Sigmoid colon (tissue), 7 donors: ENCODE data around the gene SLC34A3. TPM values are rescaled to one million over a fixed set of nuclear protein-coding genes. Genes with fewer than 3 reads are reported as not detected.

ENCODE experiments used
- DNase-seq: peaks from one replicate; pipeline ENCODE4 v3.0.0-alpha.2; 2019
- H3K27ac ChIP-seq, 4 donors: fragments of 200-600 bp; sonication (generic); one replicate each; pipeline ENCODE4 v1.5.1; 2016 to 2019; ENCODE audit warnings: mild to moderate bottlenecking in 1 of 4
- H3K27me3 ChIP-seq, 3 donors: fragments of 200-600 bp; sonication (generic); one replicate each; pipeline ENCODE4 v1.5.1; 2019; ENCODE audit warnings: mild to moderate bottlenecking in 1 of 3
- H3K36me3 ChIP-seq, 4 donors: fragments of 200-600 bp; sonication (generic); one replicate each; pipeline ENCODE4 v1.5.1; 2016 to 2019
- H3K4me1 ChIP-seq, 4 donors: fragments of 200-600 bp; sonication (generic); one replicate each; pipeline ENCODE4 v1.5.1; 2017 to 2019
- H3K4me3 ChIP-seq, 4 donors: fragments of 200-600 bp; sonication (generic); one replicate each; pipeline ENCODE4 v1.5.1; 2017 to 2019; ENCODE audit warnings: mild to moderate bottlenecking in 2 of 4, moderate library complexity in 1 of 4
- H3K9me3 ChIP-seq, 4 donors: fragments of 200-600 bp in 3 of 4; sonication (generic) in 3 of 4; one replicate each; pipeline versions ENCODE4 v1.5.1 to v1.6.1; 2013 to 2019
- EP300 ChIP-seq, 4 donors: sonication (generic); formaldehyde crosslinking; IDR thresholded peaks; one replicate each; pipeline ENCODE4 v1.6.1; 2017; ENCODE audit warnings: antibody characterized with exemption in 4 of 4
- POLR2A ChIP-seq, 2 donors: fragments of 450-650 bp; IDR thresholded peaks; one replicate each; pipeline ENCODE4 v1.6.1; 2016; ENCODE audit warnings: antibody characterized with exemption in 2 of 2, mild to moderate bottlenecking in 2 of 2, moderate library complexity in 2 of 2
- POLR2AphosphoS5 ChIP-seq, 4 donors: sonication (generic); formaldehyde crosslinking; IDR thresholded peaks; one replicate each; pipeline ENCODE4 v1.6.1; 2017; ENCODE audit warnings: antibody characterized with exemption in 4 of 4
- WGBS, 2 donors: extraction: QIAGEN DNeasy Blood & Tissue Kit; methylation state at CpG; one replicate each; pipeline ENCODE4 v1.1.7; 2013; 5-methylcytosine and 5-hydroxymethylcytosine counted together
- intact Hi-C: fragments of 100-400 bp; cut with DNase I; formaldehyde crosslinking; loops from one replicate; pipeline ENCODE4 v1.15.1; 2023
- polyA plus RNA-seq, 3 donors: library from polyadenylated mRNA; stranded (reverse); fragments of 200-250 nt; gene quantifications; one replicate each; pipeline ENCODE4 v1.2.3, GENCODE V29; 2013
- total RNA-seq, 4 donors: library from RNA; depleted of rRNA; stranded (reverse); fragments of >200 nt; gene quantifications; one replicate each; pipeline ENCODE4 v1.1.0, GENCODE V29; 2016
- TF ChIP-seq, protein P1 (sequence below), 4 experiments: fragments of 450-650 bp in 3 of 4; fragments of 200-600 bp in 1 of 4; IDR thresholded peaks; one replicate each; pipeline ENCODE4 v1.5.1; 2016 to 2019; ENCODE audit warnings: antibody characterized with exemption in 4 of 4, mild to moderate bottlenecking in 3 of 4, moderate library complexity in 2 of 4
- donor health status: healthy with polysubstance abuse.
- donor health status: Bipolar disorder and iron deficiency.
- donor health status: healthy.

SLC34A3 gene
- total and polyA plus RNA-seq, 7 donors = not detected

GRCh38 chr9:137281345-137282116 is 50.8 kb downstream of the SLC34A3 start:
- Histone ChIP-seq H3K4me3 (no peak overlapping the region), H3K36me3 (peaks cover 0 to 6% (median 0%) of the 10 kb centered on the region in 4 donors), H3K27ac (no peak overlapping the region), H3K9me3 (no peaks in the 10 kb centered on the region), H3K27me3 (peaks cover 17 to 72% (median 60%) of the 10 kb centered on the region in 3 donors), H3K4me1 (peaks cover 0 to 29% (median 18%) of the 10 kb centered on the region in 4 donors)
- intact Hi-C loops = no loop called here
- TF ChIP-seq POLR2A (IDR thresholded peaks at IDR 0.05) (no peak), EP300 (IDR thresholded peaks at IDR 0.05) (no peak), POLR2AphosphoS5 (IDR thresholded peaks at IDR 0.05) (no peak)
- TF ChIP-seq, protein P1, sequence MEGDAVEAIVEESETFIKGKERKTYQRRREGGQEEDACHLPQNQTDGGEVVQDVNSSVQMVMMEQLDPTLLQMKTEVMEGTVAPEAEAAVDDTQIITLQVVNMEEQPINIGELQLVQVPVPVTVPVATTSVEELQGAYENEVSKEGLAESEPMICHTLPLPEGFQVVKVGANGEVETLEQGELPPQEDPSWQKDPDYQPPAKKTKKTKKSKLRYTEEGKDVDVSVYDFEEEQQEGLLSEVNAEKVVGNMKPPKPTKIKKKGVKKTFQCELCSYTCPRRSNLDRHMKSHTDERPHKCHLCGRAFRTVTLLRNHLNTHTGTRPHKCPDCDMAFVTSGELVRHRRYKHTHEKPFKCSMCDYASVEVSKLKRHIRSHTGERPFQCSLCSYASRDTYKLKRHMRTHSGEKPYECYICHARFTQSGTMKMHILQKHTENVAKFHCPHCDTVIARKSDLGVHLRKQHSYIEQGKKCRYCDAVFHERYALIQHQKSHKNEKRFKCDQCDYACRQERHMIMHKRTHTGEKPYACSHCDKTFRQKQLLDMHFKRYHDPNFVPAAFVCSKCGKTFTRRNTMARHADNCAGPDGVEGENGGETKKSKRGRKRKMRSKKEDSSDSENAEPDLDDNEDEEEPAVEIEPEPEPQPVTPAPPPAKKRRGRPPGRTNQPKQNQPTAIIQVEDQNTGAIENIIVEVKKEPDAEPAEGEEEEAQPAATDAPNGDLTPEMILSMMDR (IDR thresholded peaks at IDR 0.05) = no peak
- 75 to 79% methylated on average over 39 of the region's 39 CpGs for WGBS, 2 donors
- DNase-seq = no peak

Other genes starting within 250 kb of the SLC34A3 start
Only the 30 nearest of the 31 such genes appear.
- 10 to 100 TPM; 28.0 to 38.0 (median 36.2) TPM for gene PAXX, start 238.5 kb upstream of the SLC34A3 start, total RNA-seq
- 10 to 100 TPM; 28.4 to 80.9 (median 40.8) TPM for gene PAXX, start 238.5 kb upstream of the SLC34A3 start, polyA plus RNA-seq
- gene CLIC3, start 234.3 kb upstream of the SLC34A3 start, total RNA-seq = 1 to 10 TPM in 1 of 4 donors, not detected in 3; 1.4 TPM
- gene CLIC3, start 234.3 kb upstream of the SLC34A3 start, polyA plus RNA-seq = 1 to 10 TPM in 1 of 3 donors, not detected in 2; 4.7 TPM
- 10 to 100 TPM in 3 of 4 donors, 1 to 10 TPM in 1; 9.2 to 19.7 (median 13.2) TPM for gene ABCA2, start 202.7 kb upstream of the SLC34A3 start, total RNA-seq
- 10 to 100 TPM in 1 of 3 donors, 1 to 10 TPM in 2; 6.0 to 28.6 (median 9.0) TPM for gene ABCA2, start 202.7 kb upstream of the SLC34A3 start, polyA plus RNA-seq
- gene FUT7, start 198.8 kb upstream of the SLC34A3 start, total RNA-seq = 1 to 10 TPM in 1 of 4 donors, under 1 TPM in 2, not detected in 1; 0.36 to 1.3 (median 0.41) TPM
- gene FUT7, start 198.8 kb upstream of the SLC34A3 start, polyA plus RNA-seq = 1 to 10 TPM in 1 of 3 donors, not detected in 2; 1.3 TPM
- 100 to 1,000 TPM in 1 of 4 donors, 10 to 100 TPM in 3; 21.4 to 101 (median 42.4) TPM for gene NPDC1, start 184.7 kb upstream of the SLC34A3 start, total RNA-seq
- 100 to 1,000 TPM in 1 of 3 donors, 10 to 100 TPM in 2; 47.9 to 118 (median 91.9) TPM for gene NPDC1, start 184.7 kb upstream of the SLC34A3 start, polyA plus RNA-seq
- 1 to 10 TPM in 3 of 4 donors, not detected in 1; 1.2 to 2.2 (median 2.1) TPM for gene ENTPD2, start 176.8 kb upstream of the SLC34A3 start, total RNA-seq
- gene ENTPD2, start 176.8 kb upstream of the SLC34A3 start, polyA plus RNA-seq = 1 to 10 TPM in 2 of 3 donors, under 1 TPM in 1; 0.92 to 6.4 (median 3.0) TPM
- gene SAPCD2, start 160.3 kb upstream of the SLC34A3 start, total RNA-seq = under 1 TPM in 1 of 4 donors, not detected in 3; 0.81 TPM
- 10 to 100 TPM in 1 of 3 donors, 1 to 10 TPM in 2; 3.6 to 16.4 (median 3.7) TPM for gene SAPCD2, start 160.3 kb upstream of the SLC34A3 start, polyA plus RNA-seq
- 1 to 10 TPM; 2.9 to 9.1 (median 4.8) TPM for gene UAP1L1, start 153.4 kb upstream of the SLC34A3 start, total RNA-seq
- gene UAP1L1, start 153.4 kb upstream of the SLC34A3 start, polyA plus RNA-seq = 1 to 10 TPM; 4.2 to 9.6 (median 6.0) TPM
- gene MAN1B1, start 143.9 kb upstream of the SLC34A3 start, total RNA-seq = 10 to 100 TPM; 27.8 to 34.9 (median 28.7) TPM
- gene MAN1B1, start 143.9 kb upstream of the SLC34A3 start, polyA plus RNA-seq = 10 to 100 TPM; 12.0 to 52.0 (median 14.1) TPM
- 100 to 1,000 TPM in 2 of 4 donors, 10 to 100 TPM in 2; 88.5 to 140 (median 111) TPM for gene DPP7, start 116.2 kb upstream of the SLC34A3 start, total RNA-seq
- 100 to 1,000 TPM in 1 of 3 donors, 10 to 100 TPM in 2; 26.6 to 158 (median 36.6) TPM for gene DPP7, start 116.2 kb upstream of the SLC34A3 start, polyA plus RNA-seq
- gene GRIN1, start 91.7 kb upstream of the SLC34A3 start, total RNA-seq = 1 to 10 TPM in 1 of 4 donors, under 1 TPM in 3; 0.16 to 1.1 (median 0.38) TPM
- under 1 TPM in 1 of 3 donors, not detected in 2; 0.69 TPM for gene GRIN1, start 91.7 kb upstream of the SLC34A3 start, polyA plus RNA-seq
- under 1 TPM in 1 of 4 donors, not detected in 3; 0.68 TPM for gene LRRC26, start 60.9 kb upstream of the SLC34A3 start, total RNA-seq
- 1 to 10 TPM; 1.2 to 6.3 (median 1.4) TPM for gene LRRC26, start 60.9 kb upstream of the SLC34A3 start, polyA plus RNA-seq
- not detected for gene TMEM210, start 58.8 kb upstream of the SLC34A3 start, total RNA-seq
- under 1 TPM in 1 of 3 donors, not detected in 2; 0.12 TPM for gene TMEM210, start 58.8 kb upstream of the SLC34A3 start, polyA plus RNA-seq
- gene ANAPC2, start 42.3 kb upstream of the SLC34A3 start, total RNA-seq = 10 to 100 TPM; 21.0 to 27.4 (median 24.6) TPM
- 10 to 100 TPM; 12.5 to 49.3 (median 13.2) TPM for gene ANAPC2, start 42.3 kb upstream of the SLC34A3 start, polyA plus RNA-seq
- 100 to 1,000 TPM in 1 of 4 donors, 10 to 100 TPM in 3; 39.6 to 122 (median 76.3) TPM for gene SSNA1, start 42.2 kb upstream of the SLC34A3 start, total RNA-seq
- 100 to 1,000 TPM in 2 of 3 donors, 10 to 100 TPM in 1; 93.2 to 112 (median 105) TPM for gene SSNA1, start 42.2 kb upstream of the SLC34A3 start, polyA plus RNA-seq
- gene TPRN, start 30.2 kb upstream of the SLC34A3 start, total RNA-seq = 1 to 10 TPM; 3.0 to 4.6 (median 3.8) TPM
- gene TPRN, start 30.2 kb upstream of the SLC34A3 start, polyA plus RNA-seq = 10 to 100 TPM; 64.9 to 80.5 (median 78.1) TPM
- 10 to 100 TPM; 24.8 to 33.4 (median 29.1) TPM for gene TMEM203, start 25.3 kb upstream of the SLC34A3 start, total RNA-seq
- gene TMEM203, start 25.3 kb upstream of the SLC34A3 start, polyA plus RNA-seq = 10 to 100 TPM; 27.5 to 42.0 (median 38.4) TPM
- 10 to 100 TPM in 1 of 4 donors, 1 to 10 TPM in 3; 3.8 to 12.7 (median 5.1) TPM for gene NDOR1, start 25.2 kb upstream of the SLC34A3 start, total RNA-seq
- 10 to 100 TPM in 1 of 3 donors, 1 to 10 TPM in 2; 5.4 to 20.2 (median 6.0) TPM for gene NDOR1, start 25.2 kb upstream of the SLC34A3 start, polyA plus RNA-seq
- gene RNF208, start 8.7 kb upstream of the SLC34A3 start, total RNA-seq = 1 to 10 TPM in 2 of 4 donors, under 1 TPM in 1, not detected in 1; 0.54 to 1.9 (median 1.1) TPM
- 1 to 10 TPM; 4.8 to 8.8 (median 5.5) TPM for gene RNF208, start 8.7 kb upstream of the SLC34A3 start, polyA plus RNA-seq
- gene CYSRT1, start 5.7 kb upstream of the SLC34A3 start, total RNA-seq = under 1 TPM in 1 of 4 donors, not detected in 3; 0.33 TPM
- 1 to 10 TPM in 1 of 3 donors, under 1 TPM in 1, not detected in 1; 0.54 to 1.2 TPM for gene CYSRT1, start 5.7 kb upstream of the SLC34A3 start, polyA plus RNA-seq
- not detected for gene RNF224, start 3.4 kb upstream of the SLC34A3 start, total RNA-seq
- under 1 TPM in 1 of 3 donors, not detected in 2; 0.04 TPM for gene RNF224, start 3.4 kb upstream of the SLC34A3 start, polyA plus RNA-seq
- 100 to 1,000 TPM; 141 to 196 (median 164) TPM for gene TUBB4B, start 10.4 kb downstream of the SLC34A3 start, total RNA-seq
- gene TUBB4B, start 10.4 kb downstream of the SLC34A3 start, polyA plus RNA-seq = 100 to 1,000 TPM; 292 to 505 (median 444) TPM
- not detected for gene STPG3, start 20.4 kb downstream of the SLC34A3 start, total RNA-seq
- gene STPG3, start 20.4 kb downstream of the SLC34A3 start, polyA plus RNA-seq = not detected
- 10 to 100 TPM; 24.7 to 36.5 (median 33.2) TPM for gene NELFB, start 24.4 kb downstream of the SLC34A3 start, total RNA-seq
- 10 to 100 TPM; 41.6 to 70.5 (median 45.0) TPM for gene NELFB, start 24.4 kb downstream of the SLC34A3 start, polyA plus RNA-seq
- gene TOR4A, start 46.8 kb downstream of the SLC34A3 start, total RNA-seq = 1 to 10 TPM; 3.8 to 4.3 (median 3.9) TPM
- 10 to 100 TPM in 1 of 3 donors, 1 to 10 TPM in 2; 5.1 to 33.0 (median 6.6) TPM for gene TOR4A, start 46.8 kb downstream of the SLC34A3 start, polyA plus RNA-seq
- 1 to 10 TPM in 3 of 4 donors, not detected in 1; 1.8 to 2.9 (median 2.8) TPM for gene NRARP, start 71.4 kb downstream of the SLC34A3 start, total RNA-seq
- 10 to 100 TPM; 20.4 to 24.7 (median 24.0) TPM for gene NRARP, start 71.4 kb downstream of the SLC34A3 start, polyA plus RNA-seq
- 10 to 100 TPM in 2 of 4 donors, 1 to 10 TPM in 2; 8.9 to 25.5 (median 11.8) TPM for gene EXD3, start 192.3 kb downstream of the SLC34A3 start, total RNA-seq
- 10 to 100 TPM; 18.0 to 29.7 (median 26.6) TPM for gene EXD3, start 192.3 kb downstream of the SLC34A3 start, polyA plus RNA-seq
- gene NOXA1, start 192.5 kb downstream of the SLC34A3 start, total RNA-seq = 1 to 10 TPM; 1.4 to 3.3 (median 2.9) TPM
- 10 to 100 TPM; 15.0 to 16.4 (median 15.4) TPM for gene NOXA1, start 192.5 kb downstream of the SLC34A3 start, polyA plus RNA-seq
- gene ENTPD8, start 210.5 kb downstream of the SLC34A3 start, total RNA-seq = under 1 TPM in 1 of 4 donors, not detected in 3; 0.71 TPM
- gene ENTPD8, start 210.5 kb downstream of the SLC34A3 start, polyA plus RNA-seq = 10 to 100 TPM; 32.4 to 65.3 (median 44.4) TPM
- 10 to 100 TPM; 21.8 to 33.8 (median 27.4) TPM for gene NSMF, start 228.4 kb downstream of the SLC34A3 start, total RNA-seq
- 10 to 100 TPM; 24.0 to 50.4 (median 42.4) TPM for gene NSMF, start 228.4 kb downstream of the SLC34A3 start, polyA plus RNA-seq